Endothelial cell of umbilical vein (primary cell): ENCODE results near the gene DAZAP2. TPM values are rescaled to one million over a fixed set of nuclear protein-coding genes. Genes with fewer than 3 reads are reported as not detected.

ENCODE experiments used
- BruUV-seq: library from RNA; stranded (reverse); fragments of 400-500 nt; replicated peaks from 2 replicates; lab custom pipeline; 2021; lab: Mats Ljungman, UMichigan
- CTCF ChIA-PET: fragments of 300-600, 350-600 bp; sonication (Branson Sonifier 250); formaldehyde crosslinking; loops from one replicate; lab custom pipeline; 2021; ENCODE audit warnings: antibody characterized with exemption, inconsistent platforms; lab: Charles Lee
- POLR2A ChIA-PET: fragments of 300-600, 350-600 bp; sonication (Branson Sonifier 250); formaldehyde crosslinking; loops from one replicate; lab custom pipeline; 2021; ENCODE audit warnings: antibody characterized with exemption, inconsistent platforms; lab: Charles Lee
- DNase-seq: peaks from one replicate; pipeline ENCODE4 v3.0.0-alpha.2; 2011; ENCODE audit warnings: low read depth, low spot score
- FAIRE-seq: peaks from 2 replicates; lab custom pipeline; 2011; peaks lifted over from hg19 to GRCh38; lab: Jason Lieb, UNC
- H2AFZ ChIP-seq: 2 replicates; pipeline ENCODE4 v1.6.0; 2012; ENCODE audit warnings: low read depth, low read length, control low read depth, inconsistent platforms
- H3K27ac ChIP-seq: 2 replicates; pipeline ENCODE4 v1.5.1; 2011; ENCODE audit warnings: low read depth, mild to moderate bottlenecking, control low read depth, low read length, moderate library complexity; ENCODE audit not compliant: insufficient read depth
- H3K27me3 ChIP-seq, 2 experiments: 2 replicates each; pipeline versions ENCODE4 v1.6.0 to v1.6.1; 2011; ENCODE audit warnings: low read length in 2 of 2, mixed read lengths in 1 of 2; ENCODE audit not compliant: control insufficient read depth in 2 of 2, insufficient read depth in 2 of 2
- H3K36me3 ChIP-seq, 2 experiments: 2 replicates in 1 of 2; 3 replicates in 1 of 2; pipeline ENCODE4 v1.5.1; 2011; ENCODE audit warnings: low read length in 2 of 2, mild to moderate bottlenecking in 1 of 2, moderate library complexity in 1 of 2; ENCODE audit not compliant: control insufficient read depth in 2 of 2, insufficient read depth in 2 of 2; ENCODE audit errors: extremely low read depth in 1 of 2
- H3K4me1 ChIP-seq: 3 replicates; pipeline ENCODE4 v1.5.1; 2011; ENCODE audit warnings: mild to moderate bottlenecking, low read length; ENCODE audit not compliant: control insufficient read depth, insufficient read depth; ENCODE audit errors: extremely low read depth
- H3K4me2 ChIP-seq: 2 replicates; pipeline ENCODE4 v1.6.1; 2011; ENCODE audit warnings: low read length, control low read depth, mixed read lengths; ENCODE audit not compliant: insufficient read depth
- H3K4me3 ChIP-seq, 3 experiments: fragments of 200-600 bp in 1 of 3; sonication (generic), shearing (Covaris generic) in 1 of 3; replicated peaks in 1 of 3; 2 replicates each; pipeline ENCODE4 v1.5.1; 2011 to 2016; ENCODE audit warnings: control low read depth in 3 of 3, low read length in 3 of 3, mild to moderate bottlenecking in 2 of 3, inconsistent platforms in 1 of 3, low read depth in 1 of 3, moderate library complexity in 1 of 3; ENCODE audit not compliant: insufficient read depth in 1 of 3
- H3K79me2 ChIP-seq: 2 replicates; pipeline ENCODE4 v1.6.0; 2012; ENCODE audit warnings: low read length, inconsistent platforms; ENCODE audit not compliant: control insufficient read depth, insufficient read depth
- H3K9ac ChIP-seq: replicated peaks from 2 replicates; pipeline ENCODE3; 2011; ENCODE audit warnings: low read length, control low read depth; ENCODE audit not compliant: insufficient read depth; ENCODE audit errors: extremely low read depth
- H3K9me1 ChIP-seq: replicated peaks from 3 replicates; pipeline ENCODE4 v1.6.0; 2011; ENCODE audit warnings: mild to moderate bottlenecking, low read length; ENCODE audit not compliant: control insufficient read depth, insufficient read depth; ENCODE audit errors: extremely low read depth
- H3K9me3 ChIP-seq: replicated peaks from 2 replicates; pipeline ENCODE4 v1.5.1; 2012; ENCODE audit warnings: low read length, inconsistent platforms; ENCODE audit not compliant: control insufficient read depth, insufficient read depth
- H4K20me1 ChIP-seq: replicated peaks from 2 replicates; pipeline ENCODE3; 2011; ENCODE audit warnings: mild to moderate bottlenecking, low read length; ENCODE audit not compliant: control insufficient read depth, insufficient read depth; ENCODE audit errors: extremely low read depth
- CTCF ChIP-seq, 2 donors: IDR thresholded peaks; 1 replicate in 1 of 2; 2 replicates in 1 of 2; pipeline ENCODE4 v1.5.1; 2011; ENCODE audit warnings: low read length in 2 of 2, mild to moderate bottlenecking in 2 of 2, moderate library complexity in 2 of 2, control low read depth in 1 of 2, inconsistent platforms in 1 of 2, low read depth in 1 of 2; ENCODE audit not compliant: insufficient read depth in 1 of 2; ENCODE audit errors: extremely low read depth in 1 of 2
- GATA2 ChIP-seq: IDR thresholded peaks from 2 replicates; pipeline ENCODE4 v1.7.0; 2011; ENCODE audit warnings: low read depth, mild to moderate bottlenecking, moderate library complexity, mixed read lengths, low read length; ENCODE audit not compliant: insufficient read length, insufficient read depth
- JUN ChIP-seq: IDR thresholded peaks from 2 replicates; pipeline ENCODE4 v1.6.1; 2011; ENCODE audit warnings: borderline replicate concordance, low read depth; ENCODE audit not compliant: insufficient read length, insufficient read depth
- MYC ChIP-seq: IDR thresholded peaks from one replicate; pipeline ENCODE4 v1.6.1; 2011; ENCODE audit warnings: mild to moderate bottlenecking, low read depth, low read length
- POLR2A ChIP-seq: IDR thresholded peaks from 2 replicates; pipeline ENCODE4 v1.6.1; 2012; ENCODE audit warnings: low read depth, mild to moderate bottlenecking, control low read depth, low read length
- POLR2AphosphoS5 ChIP-seq: IDR thresholded peaks from 2 replicates; pipeline ENCODE4 v1.6.1; 2012; ENCODE audit warnings: low read depth, mild to moderate bottlenecking, control low read depth, low read length, moderate library complexity; ENCODE audit not compliant: insufficient read depth
- dilution Hi-C: fragments of 300-500 bp; cut with MboI; formaldehyde crosslinking; loops from one replicate; pipeline ENCODE4 v1.15.0; 2019; ENCODE audit warnings: low sequenced_read_pairs; ENCODE audit not compliant: extremely low pct_ligation_motif_present
- intact Hi-C: fragments of 100-400 bp; cut with micrococcal nuclease; formaldehyde crosslinking; loops from one replicate; pipeline ENCODE4 v1.10.0; 2022
- polyA plus RNA-seq, 4 experiments: library from polyadenylated mRNA; depleted of rRNA in 3 of 4; stranded (reverse) in 3 of 4; unstranded in 1 of 4; fragments of >200 nt; gene quantifications; 2 replicates each; pipeline versions ENCODE4 v1.2.1 to v1.2.3, GENCODE V29; 2011 to 2012; ENCODE audit warnings: missing spikeins in 1 of 4
- total RNA-seq: library from RNA; stranded (reverse); gene quantifications from 2 replicates; pipeline ENCODE4 v1.2.3, GENCODE V29; 2021

DAZAP2 gene
- total and polyA plus RNA-seq, 2 donors (not counting 3 experiments of a cell fraction or from before 2014, with no cell fraction given), result 177 to 497 TPM

- BruUV-seq, result TSS peak; percentile 44
- Histone ChIP-seq H3K4me1 (peaks cover 22% of the 10 kb centered on the region), H3K79me2 (peaks cover 7% of the 10 kb centered on the region), H3K4me3 (no peak overlapping the region), H3K4me2 (peak overlapping the region; percentile 47), H3K9ac (no peak overlapping the region), H3K27ac (peak overlapping the region; percentile 10), H3K9me3 (no peaks in the 10 kb centered on the region), H3K27me3 (no peaks in the 10 kb centered on the region), H3K36me3 (peaks cover 15 to 27% of the 10 kb centered on the region in 2 experiments), H3K9me1 (no peaks in the 10 kb centered on the region), H2AFZ (no peak overlapping the region), H4K20me1 (no peaks in the 10 kb centered on the region)
- DNase-seq (no peak), FAIRE-seq (no peak)
- ChIA-PET POLR2A (interaction anchor here (0.7 to 0.9 kb wide), 2 partner anchors 28 to 74 kb away, joined by 3 to 4 read pairs; partner anchors contain the start of gene POU6F1), CTCF (interaction anchor here (1.0 to 1.5 kb wide), 2 partner anchors 96 to 420 kb away, joined by 4 to 7 read pairs; no protein-coding TSS in a partner anchor)
- dilution Hi-C loops, result no loop called here
- intact Hi-C loops, result loop anchor here (2.0 kb wide), 1 partner anchor 17 kb away; no protein-coding TSS in a partner anchor
- TF ChIP-seq GATA2 (no peak), POLR2AphosphoS5 (no peak), POLR2A (no peak), MYC (no peak), CTCF (IDR thresholded peaks at IDR 0.05; ENCODE audit: extremely low read depth in 1 of 2, insufficient read depth in 1 of 2, low read depth in 1 of 2, low read length in 2 of 2) (no peak), JUN (no peak)
Observed at GRCh38 chr12:51245476-51246253, 7.0 kb downstream of the DAZAP2 start.
